ENCODE data around the gene FBXO10.
"Not testable (repeated sequence)": the region's sequence is repeated elsewhere in the genome, so short reads cannot be mapped to it uniquely, and the experiment has no call there.

FBXO10 gene

GRCh38 chr9:37551468-37551867 is 24.7 kb downstream of the FBXO10 start:
- no peak for DNase-seq (ENCODE audit: low spot score)

GRCh38 chr9:37550781-37551180 is 25.4 kb downstream of the FBXO10 start:
- DNase-seq (ENCODE audit: low spot score) = no peak

GRCh38 chr9:37549527-37549926 is 26.7 kb downstream of the FBXO10 start:
- DNase-seq (ENCODE audit: low spot score) = no peak

GRCh38 chr9:37547328-37547878 is 28.8 kb downstream of the FBXO10 start:
- DNase-seq (ENCODE audit: low spot score) = no peak

- DNase-seq (ENCODE audit: low spot score) = no peak
Observed at GRCh38 chr9:37543468-37543867, 32.7 kb downstream of the FBXO10 start.

DNA sequence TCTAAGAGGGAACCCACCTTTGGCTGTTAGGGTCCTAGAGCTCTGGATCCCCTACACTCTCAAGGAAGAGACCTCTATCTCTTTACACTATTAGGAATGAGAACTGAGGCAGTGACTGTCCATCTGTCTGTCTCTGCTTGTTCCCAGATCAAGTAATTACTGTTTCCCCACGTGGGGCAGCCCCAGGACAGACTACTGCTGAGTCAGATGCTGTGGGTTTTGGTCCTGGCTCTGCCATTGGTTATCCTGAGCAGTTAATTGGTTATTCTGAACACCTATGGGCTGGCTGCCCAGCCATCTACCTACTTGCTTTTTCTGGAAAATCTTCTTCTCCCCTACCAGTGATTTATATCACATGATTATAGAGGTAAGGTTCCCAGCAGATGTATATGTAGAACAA is 33.3 kb downstream of the FBXO10 start:
- no peak for DNase-seq (ENCODE audit: low spot score)

- no peak for DNase-seq (ENCODE audit: low spot score)
Observed at GRCh38 chr9:37542488-37542887, 33.7 kb downstream of the FBXO10 start.

DNA sequence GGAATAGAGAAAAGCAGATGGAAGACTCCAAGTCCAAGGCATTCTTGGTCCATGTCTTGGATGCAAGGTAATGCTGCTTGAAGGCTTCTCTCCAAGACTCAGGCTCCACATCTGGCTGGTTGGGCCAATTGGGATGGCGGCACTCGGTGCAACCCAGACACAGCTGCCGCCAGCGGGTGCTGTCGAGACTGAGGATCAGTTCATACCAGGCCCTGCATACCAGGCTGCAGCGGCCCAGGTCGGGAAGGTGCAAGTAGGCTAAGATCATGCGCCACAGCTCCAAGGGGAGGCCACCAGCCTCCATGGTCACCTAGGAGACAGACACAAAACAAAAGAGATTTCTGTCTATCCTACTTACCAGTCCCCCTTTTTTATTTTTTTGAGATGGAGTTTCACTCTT is 34.7 kb downstream of the FBXO10 start:
- DNase-seq (ENCODE audit: low spot score) = no peak

- DNase-seq (ENCODE audit: low spot score) = no peak
Observed at GRCh38 chr9:37540634-37541033, 35.5 kb downstream of the FBXO10 start.

DNA sequence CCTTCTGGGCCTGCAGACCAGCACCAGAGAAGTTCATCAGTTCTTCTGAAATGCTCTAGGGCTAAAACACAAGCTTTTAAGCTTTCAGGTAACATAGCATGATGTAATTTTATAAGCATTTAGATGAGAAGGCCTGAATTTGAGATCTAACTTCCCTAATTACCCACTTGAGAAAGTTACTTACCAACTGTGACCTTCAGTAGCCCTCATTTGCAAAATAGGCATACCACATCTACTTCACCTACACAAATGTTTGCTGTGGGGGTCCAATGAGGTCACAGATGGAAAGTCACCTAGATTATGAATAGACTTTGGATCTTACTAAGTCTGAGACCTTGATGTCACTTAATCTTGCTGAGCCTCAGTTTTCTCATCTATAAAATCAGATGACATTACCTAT is 36.5 kb downstream of the FBXO10 start:
- no peak for DNase-seq (ENCODE audit: low spot score)

DNA sequence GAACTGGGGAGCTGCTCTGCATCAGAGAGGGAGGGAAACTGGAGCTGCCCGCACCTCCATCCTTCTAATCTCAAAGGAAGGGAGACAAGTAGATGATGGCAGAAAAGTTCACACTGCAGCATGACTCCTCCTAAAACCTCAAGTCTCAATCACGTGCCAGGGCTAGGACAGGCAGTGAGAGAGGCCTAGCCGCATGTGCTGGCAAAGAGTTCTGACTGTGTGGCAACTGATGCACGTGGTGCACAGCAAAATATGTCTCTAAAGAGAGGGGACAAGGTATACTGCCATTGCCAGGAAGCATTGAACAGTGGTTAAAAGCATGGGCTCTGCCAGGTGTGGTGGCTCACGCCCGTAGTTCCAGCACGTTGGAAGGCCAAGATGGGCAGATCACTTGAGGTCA is 38.1 kb downstream of the FBXO10 start:
- DNase-seq (ENCODE audit: low spot score) = no peak

- DNase-seq (ENCODE audit: low spot score) = no peak
Observed at GRCh38 chr9:37534901-37535300, 41.3 kb downstream of the FBXO10 start.

DNA sequence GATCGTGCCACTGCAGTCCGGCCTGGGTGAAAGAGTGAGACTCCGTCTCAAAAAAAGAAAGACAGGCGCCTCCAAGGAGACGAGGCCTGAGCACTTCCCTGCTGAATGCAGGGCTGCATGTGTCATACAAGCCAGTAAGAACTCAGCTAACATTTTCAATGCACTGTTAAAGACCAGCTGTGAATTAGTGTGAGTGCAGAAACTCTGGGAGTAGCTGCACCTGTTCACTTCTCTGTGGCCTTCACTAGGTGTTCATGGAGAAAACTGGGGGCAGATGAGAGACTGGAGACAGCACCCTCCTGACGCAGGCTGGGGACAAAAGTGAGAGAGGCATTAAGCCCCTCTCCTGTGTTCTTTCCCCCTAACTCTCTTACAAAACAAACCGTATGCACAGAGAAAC is 41.8 kb downstream of the FBXO10 start:
- DNase-seq (ENCODE audit: low spot score) = no peak

GRCh38 chr9:37531699-37532098 is 44.5 kb downstream of the FBXO10 start:
- no peak for DNase-seq (ENCODE audit: low spot score)

- DNase-seq (ENCODE audit: low spot score) = no peak
Observed at GRCh38 chr9:37528652-37529471, 47.3 kb downstream of the FBXO10 start.

DNA sequence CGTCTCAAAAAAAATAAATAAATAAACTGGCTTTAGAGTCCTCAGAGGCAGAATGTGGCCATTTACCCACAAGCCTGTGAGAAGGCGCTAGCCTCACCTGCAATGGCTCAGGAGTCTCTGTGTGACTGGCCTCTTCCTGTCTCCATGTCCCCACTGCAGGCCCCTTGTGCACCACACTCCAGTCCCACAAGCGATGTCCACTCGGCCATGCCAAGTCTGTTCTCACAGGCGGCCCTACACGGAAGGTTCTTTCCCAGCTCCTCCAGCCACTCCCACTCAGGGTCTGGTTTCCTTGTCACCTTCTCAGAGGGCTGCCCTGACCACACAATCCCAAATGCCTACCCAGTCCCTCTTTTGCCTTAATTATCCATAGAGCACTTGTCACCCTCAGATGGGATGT is 52.3 kb downstream of the FBXO10 start:
- DNase-seq (ENCODE audit: low spot score) = no peak

DNA sequence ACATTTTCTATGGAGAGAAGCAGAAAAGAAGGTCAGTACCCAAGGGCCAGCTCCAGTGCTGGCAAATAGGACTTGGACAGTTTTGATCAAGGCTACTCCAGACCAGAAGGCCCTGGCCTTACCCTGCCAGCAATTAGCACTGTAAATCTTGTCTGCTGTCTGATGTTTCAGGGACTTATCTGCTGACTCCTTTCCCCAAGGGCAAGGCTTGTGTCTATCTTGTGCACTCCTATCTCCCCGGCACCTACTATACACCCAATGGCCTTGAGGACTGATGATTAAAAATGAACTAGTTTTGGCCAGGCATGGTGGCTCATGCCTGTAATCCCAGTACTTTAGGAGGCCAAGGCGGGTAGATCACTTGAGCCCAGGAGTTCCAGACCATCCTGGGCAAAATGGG is 53.2 kb downstream of the FBXO10 start:
- DNase-seq (ENCODE audit: low spot score) = no peak

DNA sequence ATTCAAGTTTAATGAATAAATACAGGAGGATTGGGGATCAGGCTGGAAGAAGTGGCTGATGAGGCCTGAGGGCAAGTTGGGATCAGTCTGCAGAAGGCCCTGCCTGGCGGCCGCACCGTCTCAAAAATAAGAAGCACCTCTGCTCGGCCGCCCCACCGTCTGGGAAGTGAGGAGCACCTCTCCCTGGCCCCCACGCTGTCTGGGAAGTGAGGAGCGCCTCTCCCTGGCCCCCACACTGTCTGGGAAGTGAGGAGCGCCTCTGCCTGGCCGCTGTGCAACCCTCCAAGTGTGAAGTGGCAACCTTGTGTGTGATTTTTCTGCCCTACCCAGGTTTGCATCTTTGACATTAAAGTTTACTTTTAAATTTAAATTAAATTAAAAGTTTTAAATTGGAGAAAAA is 55.1 kb downstream of the FBXO10 start:
- no peak for DNase-seq (ENCODE audit: low spot score)

- DNase-seq (ENCODE audit: low spot score) = no peak
Observed at GRCh38 chr9:37520641-37521040, 55.5 kb downstream of the FBXO10 start.

- no peak for DNase-seq (ENCODE audit: low spot score)
Observed at GRCh38 chr9:37517923-37518322, 58.3 kb downstream of the FBXO10 start.

DNA sequence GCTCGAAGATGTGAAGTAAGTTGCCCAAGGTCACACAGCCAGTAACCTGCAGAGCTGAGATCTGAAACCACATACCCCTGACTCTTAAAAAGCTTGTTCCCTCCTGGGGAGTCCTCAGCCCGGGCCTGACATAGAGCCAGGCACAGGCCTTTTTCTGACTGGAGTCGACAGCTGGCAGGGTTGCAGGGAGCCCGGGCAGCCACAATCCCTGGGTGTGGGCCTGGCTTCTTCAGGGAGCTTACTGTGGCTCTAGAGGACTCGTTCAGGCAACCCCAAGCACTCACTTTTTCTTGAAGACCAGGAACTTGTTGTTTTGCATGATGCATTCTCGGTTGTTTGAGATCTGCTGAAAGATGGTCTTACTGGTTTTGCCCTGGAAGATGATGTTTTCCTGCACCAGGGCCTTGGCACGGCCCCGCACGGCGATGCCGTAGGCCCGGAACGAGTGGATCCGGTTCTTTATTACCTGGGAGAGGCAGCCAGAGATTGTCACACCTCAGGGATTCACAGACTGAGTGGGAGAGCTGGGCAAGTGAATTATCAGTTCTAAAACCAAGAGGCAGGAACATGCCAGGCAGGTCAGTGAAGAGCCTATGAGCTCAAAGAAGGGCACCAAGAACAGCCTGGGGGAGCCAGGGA is 60.4 kb downstream of the FBXO10 start:
- DNase-seq (ENCODE audit: low spot score) = no peak

DNA sequence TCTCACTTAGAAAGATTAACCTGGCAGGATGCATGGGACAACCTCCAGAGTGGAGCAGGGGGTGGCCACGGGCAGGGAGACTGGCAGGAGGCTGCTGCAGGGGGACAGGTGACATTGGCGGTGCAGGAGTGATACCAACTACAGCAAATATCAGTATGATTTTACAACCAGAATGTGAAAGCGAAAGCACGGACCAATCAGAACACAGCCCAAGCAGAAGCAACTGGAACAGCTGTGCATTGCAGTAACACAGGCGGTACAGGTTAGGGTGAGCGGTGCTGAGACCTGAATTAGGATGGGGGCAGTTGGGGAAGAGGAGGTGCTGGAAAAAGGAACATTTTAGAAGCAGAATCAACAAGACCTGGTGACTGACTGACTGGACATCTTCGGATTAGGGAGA is 61.2 kb downstream of the FBXO10 start:
- no peak for DNase-seq (ENCODE audit: low spot score)

GRCh38 chr9:37514415-37514814 is 61.8 kb downstream of the FBXO10 start:
- not testable (repeated sequence) for DNase-seq (ENCODE audit: low spot score)

DNA sequence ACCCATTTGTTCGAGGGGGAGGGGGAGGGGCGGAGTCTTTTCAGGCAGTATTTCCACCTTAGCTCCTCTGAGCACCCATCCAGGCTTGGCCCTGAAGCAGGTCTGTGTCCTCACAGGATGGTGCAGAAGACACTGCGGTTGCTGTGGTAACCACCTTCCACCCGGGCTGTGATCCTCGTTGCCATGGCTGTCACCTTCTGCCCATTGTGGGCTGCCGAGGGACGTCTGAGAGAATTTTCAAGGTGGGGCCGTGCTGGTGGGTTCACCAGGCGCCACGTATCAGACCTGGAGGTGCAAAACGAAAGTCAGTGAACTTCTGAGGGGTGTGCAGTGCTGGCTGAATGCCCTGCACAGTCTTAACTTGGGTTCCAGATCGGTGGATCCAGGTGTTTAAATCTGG is 63.7 kb downstream of the FBXO10 start:
- DNase-seq (ENCODE audit: low spot score) = no peak

All from AG08396 (cell line).